Measurements from ENCODE around the gene GNB2. TPM values are rescaled to one million over a fixed set of nuclear protein-coding genes. Genes with fewer than 3 reads are reported as not detected.
A peak's percentile ranks its signal among the peaks of the same experiment; 100 is the strongest.
"Not testable (repeated sequence)": the region's sequence is repeated elsewhere in the genome, so short reads cannot be mapped to it uniquely, and the experiment has no call there.

The GNB2 gene
- total and polyA plus RNA-seq, 8 donors, result 52.9 to 290 (median 161) TPM

GRCh38 chr7:100723732-100724275, 50.3 kb downstream of the GNB2 start:
- H3K36me3 ChIP-seq, result no peaks in the 10 kb centered on the region
- DNase-seq, result no peak
- no peak overlapping the region for H3K27ac ChIP-seq
- H3K4me3 ChIP-seq, result no peak overlapping the region
- peaks cover 8 to 21% (median 17%) of the 10 kb centered on the region in 4 donors for H3K4me1 ChIP-seq
- peaks cover 7 to 60% (median 37%) of the 10 kb centered on the region in 3 donors for H3K27me3 ChIP-seq
- 66 to 76% (median 73%) methylated on average over 15 to 16 of the region's 16 CpGs for WGBS, 5 donors
- intact Hi-C loops (cut with DNase I; ENCODE audit: low total_unique reads), result no loop called here
- no peaks in the 10 kb centered on the region for H3K9me3 ChIP-seq
- TF ChIP-seq POLR2A (IDR thresholded peaks at IDR 0.05) (no peak), EP300 (IDR thresholded peaks at IDR 0.05) (no peak), CTCF (IDR thresholded peaks at IDR 0.05) (no peak), POLR2AphosphoS5 (IDR thresholded peaks at IDR 0.05) (no peak)

- H3K4me1 ChIP-seq, result peaks cover 8 to 21% (median 17%) of the 10 kb centered on the region in 4 donors
- H3K27ac ChIP-seq; intact Hi-C loops (cut with DNase I; ENCODE audit: low total_unique reads); H3K36me3 ChIP-seq; H3K4me3 ChIP-seq; DNase-seq; H3K9me3 ChIP-seq: not testable (repeated sequence)
- peaks cover 7 to 54% (median 33%) of the 10 kb centered on the region in 3 donors for H3K27me3 ChIP-seq
- WGBS, 5 donors, result 90 to 98% (median 96%) methylated on average over 2 of the region's 2 CpGs
These were observed 50.8 kb downstream of the GNB2 start for GRCh38 chr7:100724364-100724763.

- intact Hi-C loops (cut with DNase I; ENCODE audit: low total_unique reads), result no loop called here
- Histone ChIP-seq H3K4me1 (peaks cover 0 to 9% (median 7%) of the 10 kb centered on the region in 4 donors), H3K27me3 (peaks cover 0 to 26% (median 8%) of the 10 kb centered on the region in 3 donors), H3K27ac (peak overlapping the region in 1 of 5 donors; percentile 17), H3K4me3 (no peak overlapping the region), H3K36me3 (no peaks in the 10 kb centered on the region), H3K9me3 (no peaks in the 10 kb centered on the region)
- TF ChIP-seq EP300 (IDR thresholded peaks at IDR 0.05) (no peak), CTCF (IDR thresholded peaks at IDR 0.05) (no peak), POLR2A (IDR thresholded peaks at IDR 0.05) (no peak), POLR2AphosphoS5 (IDR thresholded peaks at IDR 0.05) (no peak)
- WGBS, 5 donors, result 54 to 59% (median 56%) methylated on average over 12 of the region's 12 CpGs
- DNase-seq, result peak in 1 of 2 donors; percentile 71
These were observed 53.6 kb downstream of the GNB2 start for GRCh38 chr7:100726996-100727761.

- WGBS, 5 donors, result 68 to 78% (median 76%) methylated on average over 8 of the region's 8 CpGs
These were observed 54.7 kb downstream of the GNB2 start for GRCh38 chr7:100728196-100728595.

More at GRCh38 chr7:100728196-100728595, 54.7 kb downstream of the GNB2 start:
- Histone ChIP-seq H3K27me3 (peaks cover 0 to 16% (median 0%) of the 10 kb centered on the region in 3 donors), H3K4me1 (peaks cover 0 to 9% (median 7%) of the 10 kb centered on the region in 4 donors), H3K9me3 (no peaks in the 10 kb centered on the region), H3K4me3 (no peak overlapping the region), H3K36me3 (no peaks in the 10 kb centered on the region), H3K27ac (no peak overlapping the region)
- no peak for DNase-seq
- no peak for TF ChIP-seq CTCF (IDR thresholded peaks at IDR 0.05)
- TF ChIP-seq POLR2A (IDR thresholded peaks at IDR 0.05), result no peak
- TF ChIP-seq POLR2AphosphoS5 (IDR thresholded peaks at IDR 0.05), result no peak
- TF ChIP-seq EP300 (IDR thresholded peaks at IDR 0.05), result no peak
- intact Hi-C loops (cut with DNase I; ENCODE audit: low total_unique reads), result no loop called here

Other genes with a start within 250 kb of the GNB2 start
- gene ZCWPW1, start 245.0 kb upstream of the GNB2 start, total RNA-seq, result 10 to 100 TPM in 2 of 5 donors, 1 to 10 TPM in 1, under 1 TPM in 1, not detected in 1; 0.89 to 44.3 (median 10.9) TPM
- 10 to 100 TPM in 1 of 3 donors, 1 to 10 TPM in 2; 4.9 to 11.7 (median 5.2) TPM for gene ZCWPW1, start 245.0 kb upstream of the GNB2 start, polyA plus RNA-seq
- gene MEPCE, start 243.9 kb upstream of the GNB2 start, total RNA-seq, result 100 to 1,000 TPM in 1 of 5 donors, 10 to 100 TPM in 4; 14.1 to 117 (median 28.1) TPM
- 10 to 100 TPM; 17.4 to 21.4 (median 20.0) TPM for gene MEPCE, start 243.9 kb upstream of the GNB2 start, polyA plus RNA-seq
- 100 to 1,000 TPM in 1 of 5 donors, 10 to 100 TPM in 1, 1 to 10 TPM in 2, not detected in 1; 6.2 to 226 (median 38.9) TPM for gene PPP1R35, start 237.2 kb upstream of the GNB2 start, total RNA-seq
- gene PPP1R35, start 237.2 kb upstream of the GNB2 start, polyA plus RNA-seq, result 10 to 100 TPM; 29.5 to 78.0 (median 39.5) TPM
- gene SPACDR, start 209.5 kb upstream of the GNB2 start, total RNA-seq, result 1 to 10 TPM in 1 of 5 donors, not detected in 4; 2.3 TPM
- gene SPACDR, start 209.5 kb upstream of the GNB2 start, polyA plus RNA-seq, result 1 to 10 TPM in 1 of 3 donors, under 1 TPM in 1, not detected in 1; 0.65 to 1.1 TPM
- 100 to 1,000 TPM in 1 of 5 donors, 10 to 100 TPM in 3, 1 to 10 TPM in 1; 9.4 to 120 (median 28.0) TPM for gene TSC22D4, start 194.5 kb upstream of the GNB2 start, total RNA-seq
- gene TSC22D4, start 194.5 kb upstream of the GNB2 start, polyA plus RNA-seq, result 10 to 100 TPM; 25.1 to 44.8 (median 35.0) TPM
- gene NYAP1, start 189.8 kb upstream of the GNB2 start, total RNA-seq, result under 1 TPM in 1 of 5 donors, not detected in 4; 0.73 TPM
- under 1 TPM in 2 of 3 donors, not detected in 1; 0.48 to 0.75 TPM for gene NYAP1, start 189.8 kb upstream of the GNB2 start, polyA plus RNA-seq
- gene AGFG2, start 134.5 kb upstream of the GNB2 start, total RNA-seq, result 100 to 1,000 TPM in 1 of 5 donors, 10 to 100 TPM in 3, 1 to 10 TPM in 1; 8.4 to 154 (median 16.4) TPM
- gene AGFG2, start 134.5 kb upstream of the GNB2 start, polyA plus RNA-seq, result 10 to 100 TPM in 2 of 3 donors, 1 to 10 TPM in 1; 7.9 to 11.0 (median 10.2) TPM
- gene SAP25, start 99.8 kb upstream of the GNB2 start, total RNA-seq, result 1 to 10 TPM in 1 of 5 donors, under 1 TPM in 1, not detected in 3; 0.92 to 1.8 TPM
- gene SAP25, start 99.8 kb upstream of the GNB2 start, polyA plus RNA-seq, result 1 to 10 TPM; 1.4 to 4.7 (median 2.3) TPM
- 100 to 1,000 TPM in 3 of 5 donors, 10 to 100 TPM in 2; 23.7 to 263 (median 154) TPM for gene LRCH4, start 87.6 kb upstream of the GNB2 start, total RNA-seq
- 10 to 100 TPM; 23.5 to 39.5 (median 26.0) TPM for gene LRCH4, start 87.6 kb upstream of the GNB2 start, polyA plus RNA-seq
- under 1 TPM in 3 of 5 donors, not detected in 2; 0.37 to 0.45 (median 0.43) TPM for gene FBXO24, start 87.4 kb upstream of the GNB2 start, total RNA-seq
- under 1 TPM in 2 of 3 donors, not detected in 1; 0.44 to 0.88 TPM for gene FBXO24, start 87.4 kb upstream of the GNB2 start, polyA plus RNA-seq
- gene PCOLCE, start 71.4 kb upstream of the GNB2 start, total RNA-seq, result 100 to 1,000 TPM in 1 of 5 donors, 10 to 100 TPM in 4; 15.8 to 129 (median 37.8) TPM
- 10 to 100 TPM; 15.6 to 25.0 (median 18.6) TPM for gene PCOLCE, start 71.4 kb upstream of the GNB2 start, polyA plus RNA-seq
- 10 to 100 TPM in 2 of 5 donors, 1 to 10 TPM in 2, not detected in 1; 4.0 to 21.1 (median 9.8) TPM for gene MOSPD3, start 61.2 kb upstream of the GNB2 start, total RNA-seq
- 10 to 100 TPM; 20.4 to 30.7 (median 29.1) TPM for gene MOSPD3, start 61.2 kb upstream of the GNB2 start, polyA plus RNA-seq
- gene TFR2, start 32.2 kb upstream of the GNB2 start, total RNA-seq, result 10 to 100 TPM in 1 of 5 donors, 1 to 10 TPM in 3, not detected in 1; 1.2 to 11.6 (median 3.3) TPM
- 1 to 10 TPM; 1.7 to 5.1 (median 3.1) TPM for gene TFR2, start 32.2 kb upstream of the GNB2 start, polyA plus RNA-seq
- gene ACTL6B, start 17.3 kb upstream of the GNB2 start, total RNA-seq, result under 1 TPM in 2 of 5 donors, not detected in 3; 0.37 to 0.43 TPM
- 1 to 10 TPM in 2 of 3 donors, under 1 TPM in 1; 0.25 to 1.4 (median 1.2) TPM for gene ACTL6B, start 17.3 kb upstream of the GNB2 start, polyA plus RNA-seq
- 100 to 1,000 TPM in 1 of 5 donors, 10 to 100 TPM in 4; 27.9 to 127 (median 87.9) TPM for gene GIGYF1, start 20.5 kb downstream of the GNB2 start, total RNA-seq
- 10 to 100 TPM; 10.5 to 19.9 (median 19.7) TPM for gene GIGYF1, start 20.5 kb downstream of the GNB2 start, polyA plus RNA-seq
- gene POP7, start 32.4 kb downstream of the GNB2 start, total RNA-seq, result 10 to 100 TPM in 4 of 5 donors, not detected in 1; 23.3 to 70.1 (median 38.3) TPM
- 10 to 100 TPM; 38.1 to 45.2 (median 39.0) TPM for gene POP7, start 32.4 kb downstream of the GNB2 start, polyA plus RNA-seq
- gene EPO, start 46.7 kb downstream of the GNB2 start, total RNA-seq, result not detected
- not detected for gene EPO, start 46.7 kb downstream of the GNB2 start, polyA plus RNA-seq
- gene ZAN, start 59.9 kb downstream of the GNB2 start, total RNA-seq, result not detected
- not detected for gene ZAN, start 59.9 kb downstream of the GNB2 start, polyA plus RNA-seq
- gene EPHB4, start 153.8 kb downstream of the GNB2 start, total RNA-seq, result 100 to 1,000 TPM in 1 of 5 donors, 10 to 100 TPM in 4; 22.2 to 128 (median 67.2) TPM
- gene EPHB4, start 153.8 kb downstream of the GNB2 start, polyA plus RNA-seq, result 10 to 100 TPM in 2 of 3 donors, 1 to 10 TPM in 1; 7.3 to 17.7 (median 13.9) TPM
- 10 to 100 TPM in 3 of 5 donors, 1 to 10 TPM in 2; 2.9 to 44.6 (median 25.9) TPM for gene SLC12A9, start 179.0 kb downstream of the GNB2 start, total RNA-seq
- gene SLC12A9, start 179.0 kb downstream of the GNB2 start, polyA plus RNA-seq, result 10 to 100 TPM in 1 of 3 donors, 1 to 10 TPM in 2; 4.9 to 21.7 (median 9.0) TPM
- 10 to 100 TPM in 3 of 5 donors, 1 to 10 TPM in 2; 4.7 to 44.3 (median 14.7) TPM for gene TRIP6, start 193.6 kb downstream of the GNB2 start, total RNA-seq
- 10 to 100 TPM; 23.8 to 50.0 (median 26.2) TPM for gene TRIP6, start 193.6 kb downstream of the GNB2 start, polyA plus RNA-seq
- 100 to 1,000 TPM in 2 of 5 donors, 10 to 100 TPM in 3; 45.2 to 184 (median 86.2) TPM for gene SRRT, start 201.4 kb downstream of the GNB2 start, total RNA-seq
- 10 to 100 TPM; 63.7 to 97.1 (median 68.9) TPM for gene SRRT, start 201.4 kb downstream of the GNB2 start, polyA plus RNA-seq
- 10 to 100 TPM in 1 of 5 donors, under 1 TPM in 1, not detected in 3; 0.73 to 22.6 TPM for gene UFSP1, start 216.0 kb downstream of the GNB2 start, total RNA-seq
- gene UFSP1, start 216.0 kb downstream of the GNB2 start, polyA plus RNA-seq, result 1 to 10 TPM; 2.0 to 4.3 (median 4.1) TPM
- 1 to 10 TPM in 1 of 5 donors, under 1 TPM in 1, not detected in 3; 0.43 to 2.4 TPM for gene ACHE, start 222.1 kb downstream of the GNB2 start, total RNA-seq
- 1 to 10 TPM in 1 of 3 donors, under 1 TPM in 2; 0.25 to 1.5 (median 0.31) TPM for gene ACHE, start 222.1 kb downstream of the GNB2 start, polyA plus RNA-seq

Data from stomach (tissue), 9 donors.